Measurements from ENCODE around the gene TRIO. TPM values are rescaled to one million over a fixed set of nuclear protein-coding genes. Genes with fewer than 3 reads are reported as not detected.

The TRIO gene
- total RNA-seq, 1 experiment from 2014 or later = 150 TPM

GRCh38 chr5:14413331-14413750 is 270.2 kb downstream of the TRIO start:
- in situ Hi-C loops (cut with HindIII; ENCODE audit: low pct_unique_long_range_greater_than_20kb, low sequenced_read_pairs) = no loop called here
- DNase-seq (ENCODE audit: low read depth, low spot score) = no peak

DNA sequence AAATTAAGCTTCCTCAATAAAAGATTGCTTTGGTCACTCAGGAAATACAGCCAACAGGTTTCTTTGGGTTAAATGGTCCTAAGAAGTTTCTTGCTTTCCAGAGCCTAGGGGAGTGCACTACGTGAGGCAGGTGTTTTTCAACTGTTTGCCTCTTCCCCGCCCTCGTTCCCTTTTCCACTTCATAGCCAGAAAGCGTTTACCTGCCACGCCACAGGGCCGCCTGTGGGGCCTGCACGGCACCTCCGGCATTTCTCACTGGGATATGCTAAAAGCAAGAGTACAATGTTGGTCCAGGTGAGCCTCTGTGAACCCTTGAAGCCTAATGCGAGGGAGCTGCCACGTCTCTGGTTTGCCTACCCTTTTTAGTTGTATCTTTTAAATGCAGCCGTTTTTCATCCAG is 270.9 kb downstream of the TRIO start:
- no peak for DNase-seq (ENCODE audit: low read depth, low spot score)
- in situ Hi-C loops (cut with HindIII; ENCODE audit: low pct_unique_long_range_greater_than_20kb, low sequenced_read_pairs) = no loop called here

GRCh38 chr5:14414656-14415023 is 271.5 kb downstream of the TRIO start:
- no peak for DNase-seq (ENCODE audit: low read depth, low spot score)
- in situ Hi-C loops (cut with HindIII; ENCODE audit: low pct_unique_long_range_greater_than_20kb, low sequenced_read_pairs) = no loop called here

DNA sequence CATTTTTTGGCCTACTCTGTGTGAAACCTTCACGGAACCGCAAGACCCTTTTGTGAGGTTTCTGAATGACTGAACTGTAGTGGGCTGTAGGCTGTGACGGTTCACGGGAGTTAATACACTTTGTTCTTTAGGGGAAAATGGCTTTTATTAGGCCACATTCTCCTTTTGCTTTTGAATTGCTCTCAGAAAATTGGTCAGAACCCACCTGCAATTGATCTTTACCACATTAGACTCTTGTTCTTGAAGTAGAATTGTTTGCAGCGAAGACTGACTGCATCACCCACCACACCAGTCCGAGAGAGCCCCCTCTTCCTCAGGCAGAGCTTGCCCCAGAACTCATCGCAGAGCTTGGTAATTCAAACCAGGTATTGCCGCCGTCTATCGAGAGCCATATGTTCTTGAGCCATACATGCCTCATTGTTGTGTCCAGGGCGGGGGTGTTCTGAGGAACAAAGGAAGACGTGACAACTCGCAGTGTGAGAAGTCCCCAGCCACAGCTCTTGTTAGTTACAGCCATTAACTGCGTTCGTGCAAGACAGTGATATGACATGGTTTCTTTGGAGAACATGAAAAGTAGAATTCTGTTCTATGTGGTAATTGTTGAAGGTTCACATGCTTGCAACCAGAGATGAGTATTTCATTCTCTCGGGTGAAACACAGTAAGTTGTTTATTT is 272.0 kb downstream of the TRIO start:
- in situ Hi-C loops (cut with HindIII; ENCODE audit: low pct_unique_long_range_greater_than_20kb, low sequenced_read_pairs) = no loop called here
- DNase-seq (ENCODE audit: low read depth, low spot score) = no peak

- no peak for DNase-seq (ENCODE audit: low read depth, low spot score)
- in situ Hi-C loops (cut with HindIII; ENCODE audit: low pct_unique_long_range_greater_than_20kb, low sequenced_read_pairs) = no loop called here
Measured at GRCh38 chr5:14415698-14416074, 272.5 kb downstream of the TRIO start.

DNA sequence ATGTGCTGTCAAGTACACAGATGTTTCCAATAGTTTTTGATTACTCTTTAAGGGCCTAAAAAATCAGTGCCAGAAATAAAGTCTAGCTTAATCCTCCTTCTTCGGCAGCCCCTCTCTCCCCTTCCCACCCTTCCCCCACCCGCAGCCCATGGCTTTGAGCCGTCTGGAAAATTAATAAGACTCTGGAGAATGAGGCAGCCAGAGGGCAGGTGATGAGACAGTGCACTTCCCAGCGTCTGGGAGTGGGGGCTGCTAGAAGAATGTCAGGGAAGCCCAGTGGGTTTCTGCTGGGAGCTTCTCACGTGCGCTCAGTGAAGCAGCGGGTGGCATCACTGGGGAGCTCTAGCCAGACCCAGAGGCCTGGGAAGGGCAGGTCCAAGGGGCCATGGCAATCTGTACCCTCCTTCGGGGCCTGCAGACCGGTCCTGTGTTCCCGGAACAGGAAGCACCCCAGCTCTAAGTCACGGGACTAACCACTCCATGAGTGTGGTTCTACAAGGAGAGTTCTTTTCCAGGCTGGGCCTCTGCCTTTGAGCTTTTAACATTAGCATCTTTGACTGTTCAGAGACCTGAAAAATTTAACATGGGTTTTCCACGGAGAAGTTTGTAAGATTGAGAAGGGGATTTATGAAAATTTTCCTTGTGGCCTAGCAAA is 273.6 kb downstream of the TRIO start:
- in situ Hi-C loops (cut with HindIII; ENCODE audit: low pct_unique_long_range_greater_than_20kb, low sequenced_read_pairs) = no loop called here
- no peak for DNase-seq (ENCODE audit: low read depth, low spot score)

GRCh38 chr5:14417276-14417730 is 274.2 kb downstream of the TRIO start:
- no peak for DNase-seq (ENCODE audit: low read depth, low spot score)
- in situ Hi-C loops (cut with HindIII; ENCODE audit: low pct_unique_long_range_greater_than_20kb, low sequenced_read_pairs) = no loop called here

DNA sequence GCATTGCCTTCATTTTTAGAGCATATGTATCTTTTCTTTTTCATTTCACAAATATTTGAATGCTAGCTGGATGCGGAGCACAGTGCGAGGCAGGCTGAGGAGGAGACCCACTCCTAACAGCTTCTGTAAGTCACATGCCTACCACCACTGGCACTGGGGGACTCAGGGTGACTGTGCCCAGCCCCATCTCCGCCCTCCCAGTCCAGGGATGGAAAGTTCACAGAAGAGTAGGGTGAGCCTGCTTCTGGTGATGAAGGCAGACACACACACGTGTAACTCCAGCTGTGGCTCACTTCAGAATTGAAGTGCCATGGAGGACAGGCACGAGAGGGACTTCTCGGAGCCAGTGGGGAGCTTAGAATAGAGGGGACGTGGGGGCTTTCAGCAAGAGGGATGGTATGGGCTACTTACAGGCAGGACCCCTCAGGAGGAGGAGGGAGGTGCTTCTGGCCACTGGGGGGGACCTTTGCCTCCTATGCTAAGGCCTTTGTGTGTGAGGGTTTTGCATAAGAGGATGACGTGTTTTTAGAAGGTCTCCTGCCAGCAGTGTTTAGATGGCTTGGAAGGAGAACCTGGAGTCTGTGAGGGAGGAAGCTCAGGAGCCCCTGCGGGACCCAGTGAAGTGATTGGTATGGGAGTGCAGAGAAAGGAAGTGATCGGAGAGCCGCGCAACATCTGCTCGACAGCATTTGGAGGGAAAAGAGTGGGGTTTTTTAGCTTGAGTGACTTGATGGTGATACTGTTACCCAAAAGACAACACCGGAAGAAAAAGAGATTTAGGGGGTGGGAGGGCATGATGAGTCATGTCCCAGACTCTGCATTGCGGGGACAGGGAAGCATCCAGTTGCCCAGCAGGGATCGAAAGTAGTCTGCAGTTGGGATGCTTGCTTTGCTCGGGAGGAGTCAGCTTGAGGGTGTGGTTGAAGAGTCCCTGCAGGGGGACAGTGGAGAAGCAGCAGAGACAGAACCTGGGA is 274.9 kb downstream of the TRIO start:
- DNase-seq (ENCODE audit: low read depth, low spot score) = no peak
- in situ Hi-C loops (cut with HindIII; ENCODE audit: low pct_unique_long_range_greater_than_20kb, low sequenced_read_pairs) = no loop called here

DNA sequence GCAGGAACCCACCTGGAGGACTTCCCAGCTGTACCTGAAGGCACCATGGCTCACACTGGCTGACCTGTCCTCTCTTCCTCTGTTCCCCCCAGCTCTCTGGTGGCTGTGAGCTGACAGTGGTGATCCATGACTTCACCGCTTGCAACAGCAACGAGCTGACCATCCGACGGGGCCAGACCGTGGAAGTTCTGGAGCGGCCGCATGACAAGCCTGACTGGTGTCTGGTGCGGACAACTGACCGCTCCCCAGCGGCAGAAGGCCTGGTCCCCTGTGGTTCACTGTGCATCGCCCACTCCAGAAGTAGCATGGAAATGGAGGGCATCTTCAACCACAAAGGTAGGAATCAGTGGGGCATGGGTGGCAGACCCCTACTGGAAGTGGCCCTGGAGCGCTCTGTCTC is 276.5 kb downstream of the TRIO start:
- in situ Hi-C loops (cut with HindIII; ENCODE audit: low pct_unique_long_range_greater_than_20kb, low sequenced_read_pairs) = no loop called here
- DNase-seq (ENCODE audit: low read depth, low spot score) = no peak

DNA sequence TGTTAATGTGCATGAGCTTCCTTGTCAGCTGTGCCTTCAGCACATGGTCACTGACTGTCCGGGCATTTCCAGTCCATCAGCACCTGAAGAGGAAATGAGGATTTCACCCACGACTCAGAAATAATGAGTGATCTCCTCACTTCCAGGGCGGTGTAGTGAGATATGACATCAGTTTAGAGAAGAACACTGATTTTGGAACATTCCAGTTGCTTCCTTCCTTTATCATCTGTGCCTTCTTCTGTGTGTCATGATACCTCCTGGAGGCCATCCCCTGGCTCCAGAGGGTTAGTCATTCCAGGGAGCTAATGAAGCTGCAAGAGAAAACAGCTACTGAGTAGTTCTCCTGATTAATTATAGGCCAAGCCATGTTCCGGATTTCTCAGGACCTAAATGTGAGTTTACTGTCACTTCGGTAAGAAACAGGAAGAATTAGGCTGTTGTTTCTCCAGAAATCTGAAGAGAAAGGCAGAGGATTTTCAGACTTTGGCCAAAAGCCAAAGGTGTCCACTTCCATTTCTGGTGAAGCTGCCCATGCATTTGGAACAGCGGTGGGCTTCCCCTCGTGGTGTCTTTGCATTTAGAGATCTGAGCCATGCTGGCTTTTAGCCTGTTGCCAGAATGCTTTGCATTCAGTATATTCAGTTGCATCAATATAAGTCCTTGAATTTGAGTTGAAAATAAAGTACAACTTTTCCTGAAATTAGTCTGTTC is 277.1 kb downstream of the TRIO start:
- in situ Hi-C loops (cut with HindIII; ENCODE audit: low pct_unique_long_range_greater_than_20kb, low sequenced_read_pairs) = no loop called here
- no peak for DNase-seq (ENCODE audit: low read depth, low spot score)

- in situ Hi-C loops (cut with HindIII; ENCODE audit: low pct_unique_long_range_greater_than_20kb, low sequenced_read_pairs) = no loop called here
- no peak for DNase-seq (ENCODE audit: low read depth, low spot score)
Measured at GRCh38 chr5:14421851-14422250, 278.7 kb downstream of the TRIO start.

DNA sequence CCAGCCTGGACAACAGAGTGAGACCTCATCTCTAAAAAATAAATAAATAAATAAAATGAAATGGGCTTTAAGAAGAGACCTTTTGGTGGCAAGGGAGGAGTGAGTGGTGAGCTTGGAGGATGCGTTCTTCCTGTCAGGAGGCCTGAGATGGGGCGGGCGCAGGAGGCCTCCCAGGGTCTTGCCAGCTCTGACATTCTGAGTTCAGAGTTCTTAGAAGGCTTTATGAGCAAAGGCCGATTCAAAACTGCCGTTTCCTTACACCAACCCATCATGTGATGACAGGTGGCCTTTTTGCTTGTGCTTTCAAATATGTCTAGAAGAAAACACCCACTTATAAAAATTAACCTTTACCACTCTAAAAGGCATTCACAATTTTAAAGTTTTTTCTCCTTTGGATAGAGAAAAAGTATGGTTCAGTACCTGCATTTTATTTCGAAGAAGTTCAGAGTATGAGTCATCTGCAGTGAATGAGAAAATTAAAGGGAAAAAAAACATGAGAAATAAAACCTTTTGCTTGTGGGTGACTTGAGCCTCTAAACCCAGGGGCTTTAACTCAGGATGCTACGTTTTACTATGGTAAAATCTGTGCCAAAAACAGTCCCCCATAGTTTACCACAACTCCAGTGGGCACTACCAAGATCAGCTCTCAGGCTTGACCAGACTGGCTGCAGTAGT is 281.0 kb downstream of the TRIO start:
- DNase-seq (ENCODE audit: low read depth, low spot score) = peak; percentile 62
- in situ Hi-C loops (cut with HindIII; ENCODE audit: low pct_unique_long_range_greater_than_20kb, low sequenced_read_pairs) = no loop called here

- no peak for DNase-seq (ENCODE audit: low read depth, low spot score)
- in situ Hi-C loops (cut with HindIII; ENCODE audit: low pct_unique_long_range_greater_than_20kb, low sequenced_read_pairs) = no loop called here
Measured at GRCh38 chr5:14425559-14425958, 282.4 kb downstream of the TRIO start.

DNA sequence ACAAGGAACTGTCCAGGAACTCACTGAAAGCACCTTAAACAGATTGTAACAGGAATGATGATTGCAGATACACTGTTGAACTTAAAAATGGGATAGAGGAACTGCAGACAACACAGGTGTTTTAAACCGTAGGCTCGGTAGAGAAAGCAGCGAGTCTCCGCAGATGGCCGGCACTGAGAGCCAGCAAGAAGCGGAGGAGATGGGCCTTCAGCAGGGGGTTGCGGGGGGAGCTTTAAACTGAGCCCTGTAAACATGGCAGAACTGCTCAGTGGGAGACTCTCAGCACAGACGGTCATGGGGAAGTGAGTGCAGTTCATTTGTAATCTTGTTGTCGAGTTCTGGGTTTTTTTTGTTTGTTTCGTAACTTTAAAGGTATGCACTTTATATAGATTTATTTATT is 283.4 kb downstream of the TRIO start:
- DNase-seq (ENCODE audit: low read depth, low spot score) = no peak
- in situ Hi-C loops (cut with HindIII; ENCODE audit: low pct_unique_long_range_greater_than_20kb, low sequenced_read_pairs) = no loop called here

DNA sequence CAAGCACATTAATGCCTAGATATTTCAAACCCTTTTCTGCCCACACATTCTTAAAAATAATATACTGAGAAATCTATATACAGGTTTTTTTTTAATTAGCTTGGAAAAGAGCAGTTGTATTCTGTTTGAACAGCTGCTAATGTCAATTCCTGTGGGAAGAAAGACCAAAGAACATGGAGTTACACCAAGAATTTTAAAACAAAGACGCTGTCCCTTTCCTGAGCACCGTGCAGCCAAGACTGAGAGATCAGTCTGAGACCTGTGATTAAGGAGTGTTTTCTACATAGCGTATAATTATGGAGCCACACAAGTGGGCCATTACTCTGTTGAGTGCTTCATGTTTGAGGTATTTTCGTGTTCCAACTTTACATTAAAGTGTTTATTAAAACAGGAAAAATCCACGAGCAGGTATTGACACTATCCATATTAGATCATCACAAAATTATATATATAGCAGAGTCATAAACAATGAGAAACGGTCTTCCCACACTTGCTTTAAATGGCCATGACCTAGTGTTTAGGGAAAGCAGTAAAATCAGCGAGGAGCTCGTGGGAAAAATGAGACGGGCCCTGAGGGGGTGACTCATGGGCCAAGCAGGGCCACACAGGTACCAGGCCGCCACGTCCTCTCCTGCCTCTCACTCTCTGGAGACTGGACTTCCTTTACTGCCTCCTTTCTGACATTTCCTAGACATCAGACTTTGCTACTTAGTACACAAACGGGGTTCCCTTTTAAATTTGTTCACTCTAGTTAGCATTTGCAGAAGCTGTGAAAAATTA is 285.4 kb downstream of the TRIO start:
- no peak for DNase-seq (ENCODE audit: low read depth, low spot score)
- in situ Hi-C loops (cut with HindIII; ENCODE audit: low pct_unique_long_range_greater_than_20kb, low sequenced_read_pairs) = no loop called here

- DNase-seq (ENCODE audit: low read depth, low spot score) = no peak
- in situ Hi-C loops (cut with HindIII; ENCODE audit: low pct_unique_long_range_greater_than_20kb, low sequenced_read_pairs) = no loop called here
Measured at GRCh38 chr5:14429101-14430050, 286.2 kb downstream of the TRIO start.
